Retinal pigment epithelial cell (primary cell): ENCODE data around the gene NEIL3.

Source experiments
- DNase-seq: peaks from one replicate; pipeline ENCODE4 v3.0.0-alpha.2; 2010; ENCODE audit warnings: low read depth
- H3K4me3 ChIP-seq: 2 replicates; pipeline ENCODE4 v1.5.1; 2011; ENCODE audit warnings: mild to moderate bottlenecking, low read length, control low read depth, moderate library complexity
- CTCF ChIP-seq: conservative IDR thresholded peaks from 2 replicates; pipeline ENCODE4 v1.5.1; 2011; ENCODE audit warnings: low read depth, low read length, control low read depth, inconsistent platforms

NEIL3 gene

GRCh38 chr4:177309522-177310371, at the start of gene NEIL3:
Gene NEIL3 (plus strand): TSS chr4:177309874. CDS start chr4:177309954, 80 bp downstream.
- peak; percentile 42 for DNase-seq
- TF ChIP-seq CTCF: no peak
- peak within 1 kb of the TSS; percentile 85 for H3K4me3 ChIP-seq

GRCh38 chr4:177263818-177264217, 45.9 kb upstream of the NEIL3 start:
- no peak for DNase-seq
- no peak for TF ChIP-seq CTCF
- H3K4me3 ChIP-seq: no peak overlapping the region

- no peak overlapping the region for H3K4me3 ChIP-seq
- TF ChIP-seq CTCF: no peak
- DNase-seq: no peak
These were observed 44.8 kb upstream of the NEIL3 start for GRCh38 chr4:177264788-177265422.

- TF ChIP-seq CTCF: no peak
- DNase-seq: no peak
- no peak overlapping the region for H3K4me3 ChIP-seq
These were observed 43.9 kb upstream of the NEIL3 start for GRCh38 chr4:177265729-177266128.

- no peak overlapping the region for H3K4me3 ChIP-seq
- no peak for TF ChIP-seq CTCF
- no peak for DNase-seq
These were observed 43.2 kb upstream of the NEIL3 start for GRCh38 chr4:177266506-177266905.

- DNase-seq: no peak
- H3K4me3 ChIP-seq: no peak overlapping the region
- no peak for TF ChIP-seq CTCF
These were observed 41.8 kb upstream of the NEIL3 start for GRCh38 chr4:177267911-177268310.

- no peak for TF ChIP-seq CTCF
- DNase-seq: no peak
- H3K4me3 ChIP-seq: no peak overlapping the region
These were observed 38.6 kb upstream of the NEIL3 start for GRCh38 chr4:177271091-177271490.
